Activated naive CD4-positive, alpha-beta T cell treated with anti-CD3 and anti-CD28 coated beads for 36 hours (primary cell): ENCODE data around the gene SNAI3. TPM values are rescaled to one million over a fixed set of nuclear protein-coding genes. Genes with fewer than 3 reads are reported as not detected.
A peak's percentile ranks its signal among the peaks of the same experiment; 100 is the strongest.

Experiments
- CTCF ChIA-PET: fragments of 350-600 bp; sonication (Branson Sonifier 250); formaldehyde crosslinking; loops from one replicate; lab custom pipeline; 2021; ENCODE audit warnings: antibody characterized with exemption; lab: Charles Lee
- DNase-seq: peaks from one replicate; pipeline ENCODE4 v3.0.0-alpha.2; 2020
- H3K27ac Mint-ChIP-seq: one replicate; pipeline ENCODE4 v1.8.0; 2021; ENCODE audit warnings: mild to moderate bottlenecking, mixed read lengths
- H3K27me3 Mint-ChIP-seq: one replicate; pipeline ENCODE4 v1.8.0; 2021; ENCODE audit warnings: low read depth, mixed read lengths
- H3K36me3 Mint-ChIP-seq: one replicate; pipeline ENCODE4 v1.8.0; 2021; ENCODE audit warnings: low read depth, mixed read lengths
- H3K4me1 Mint-ChIP-seq: one replicate; pipeline ENCODE4 v1.8.0; 2021; ENCODE audit warnings: low read depth, mixed read lengths
- H3K4me3 Mint-ChIP-seq: one replicate; pipeline ENCODE4 v1.8.0; 2021; ENCODE audit warnings: mild to moderate bottlenecking, moderate library complexity, mixed read lengths
- H3K9me3 Mint-ChIP-seq: one replicate; pipeline ENCODE4 v1.8.0; 2021; ENCODE audit warnings: mixed read lengths
- intact Hi-C: fragments of 100-400 bp; cut with micrococcal nuclease; formaldehyde crosslinking; loops from one replicate; pipeline ENCODE4 v1.15.1; 2023
- total RNA-seq, 2 experiments: library from RNA; stranded (reverse); gene quantifications; one replicate each; pipeline ENCODE4 v1.2.3, GENCODE V29; 2021

SNAI3 gene
- total RNA-seq, 2 experiments from 2014 or later, result 2.9 to 3.0 TPM

DNA sequence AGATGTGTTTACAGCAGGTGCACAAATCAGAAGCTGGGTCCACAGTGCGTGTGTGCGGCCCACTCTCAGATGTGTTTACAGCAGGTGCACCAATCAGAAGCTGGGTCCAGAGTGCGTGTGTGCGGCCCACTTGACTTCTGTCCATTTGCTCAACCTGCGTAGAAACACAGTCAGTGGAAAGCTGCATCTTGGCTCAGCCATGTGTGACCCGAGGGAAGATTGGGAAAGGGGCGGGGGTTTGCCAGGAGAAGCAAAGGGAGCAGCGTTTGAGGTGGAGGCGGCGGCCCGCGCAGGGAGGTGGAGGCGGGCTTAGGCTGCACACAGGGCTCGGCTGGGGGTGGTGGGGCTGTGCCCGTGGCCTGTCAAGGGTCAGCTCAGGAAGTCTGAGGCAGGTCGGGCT is 24.2 kb upstream of the SNAI3 start:
- H3K36me3 Mint-ChIP-seq, result peaks cover 4% of the 10 kb centered on the region
- DNase-seq, result no peak
- H3K4me1 Mint-ChIP-seq, result peaks cover 19% of the 10 kb centered on the region
- CTCF ChIA-PET, result interaction anchor here (1.1 kb wide), 1 partner anchor 27 kb away, joined by 3 read pairs; no protein-coding TSS in a partner anchor
- intact Hi-C loops, result no loop called here
- no peaks in the 10 kb centered on the region for H3K9me3 Mint-ChIP-seq
- no peak overlapping the region for H3K27ac Mint-ChIP-seq
- no peaks in the 10 kb centered on the region for H3K27me3 Mint-ChIP-seq
- H3K4me3 Mint-ChIP-seq, result no peak overlapping the region

DNA sequence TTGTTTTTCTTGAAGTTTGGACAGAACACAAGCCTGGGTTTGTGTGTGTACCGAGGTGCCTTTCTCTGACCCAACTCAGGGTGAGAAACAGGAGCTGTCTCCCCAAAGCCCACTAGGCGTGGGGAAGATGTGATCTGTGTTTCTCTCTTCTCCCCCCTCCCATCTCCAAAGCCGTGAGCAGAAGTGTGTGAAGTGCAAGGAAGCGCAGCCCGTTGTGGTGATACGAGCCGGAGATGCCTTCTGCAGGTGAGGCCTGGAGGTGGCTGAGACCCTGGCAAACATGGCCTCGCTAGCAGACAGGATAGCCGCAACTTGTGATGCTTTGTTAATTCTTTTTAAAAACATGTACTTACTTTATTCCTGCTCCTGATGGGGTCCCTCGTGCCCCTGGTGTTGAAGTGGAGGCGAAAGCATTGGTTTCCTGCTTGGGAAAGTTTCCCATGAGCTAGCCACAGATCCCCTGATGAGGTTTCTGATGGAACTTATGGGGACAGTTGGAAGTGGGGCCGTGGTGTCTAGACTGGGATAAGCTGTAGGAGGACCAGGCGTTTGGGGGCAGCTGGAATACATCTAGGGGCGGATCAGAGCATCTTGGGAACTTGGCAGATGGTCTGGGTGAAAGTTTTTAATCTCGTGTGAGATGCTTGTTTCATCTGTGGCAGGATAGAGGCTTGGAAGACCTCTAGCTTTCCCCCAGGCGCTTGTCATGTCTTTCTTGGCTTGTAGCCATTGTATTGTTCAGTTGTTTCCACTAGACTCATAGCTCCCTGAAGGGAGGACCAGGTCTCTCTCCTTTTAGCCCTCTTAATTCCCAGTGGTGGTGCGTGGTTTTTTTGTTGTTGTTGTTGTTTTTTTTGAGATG is 20.9 kb upstream of the SNAI3 start:
- H3K27ac Mint-ChIP-seq, result peak overlapping the region; percentile 77

DNA sequence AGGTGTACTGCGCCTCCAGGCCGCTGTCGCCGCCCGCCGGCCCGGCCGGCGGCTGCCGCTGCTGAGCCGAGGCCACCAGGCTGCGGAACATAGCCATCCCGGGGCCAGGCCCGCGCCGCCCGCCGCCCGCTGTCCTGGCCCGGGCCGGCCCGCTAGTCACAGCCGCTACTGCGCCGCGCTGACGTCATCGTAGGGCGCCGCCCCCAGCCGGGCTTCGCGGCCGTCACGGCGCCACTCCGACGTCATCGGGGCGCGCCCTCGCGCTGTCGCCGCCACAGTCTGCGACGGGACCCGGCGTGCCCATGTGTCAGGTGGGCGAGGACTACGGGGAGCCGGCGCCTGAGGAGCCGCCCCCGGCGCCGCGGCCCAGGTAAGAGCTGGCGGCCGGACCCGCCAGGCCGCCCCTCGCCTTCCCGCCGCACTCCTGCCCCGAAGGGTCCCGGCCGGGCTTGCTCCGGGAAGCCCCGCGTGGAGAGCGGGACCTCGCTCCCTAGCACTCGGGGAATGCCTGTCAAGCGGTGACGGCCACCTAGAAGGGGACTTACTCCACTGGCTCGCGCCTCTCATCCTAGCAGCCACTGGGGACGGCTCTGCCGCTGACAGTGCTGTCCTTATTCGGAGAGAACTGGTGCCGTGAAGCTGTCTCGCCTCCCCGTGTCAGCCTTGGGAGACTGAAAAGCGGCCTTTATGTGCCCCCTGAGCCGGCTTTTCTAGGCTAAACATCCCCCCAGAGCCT is 20.1 kb upstream of the SNAI3 start, which contains the start of the genes CTU2 and RNF166:
TSS of gene CTU2 (plus strand) at position 275 of the 736 bp plus-strand sequence. CDS start at position 303, 28 bp downstream.
TSS of gene RNF166 (minus strand) at position 180 of the 736 bp plus-strand sequence. CDS start at position 97, 83 bp downstream.
- DNase-seq, result peak; percentile 92
- Mint-ChIP-seq H3K27ac (peak within 1 kb of the TSS; percentile 77), H3K36me3 (peaks cover 12% of the 10 kb centered on the region), H3K4me3 (peak within 1 kb of the TSS; percentile 84), H3K27me3 (no peaks in the 10 kb centered on the region), H3K9me3 (no peaks in the 10 kb centered on the region), H3K4me1 (peaks cover 60% of the 10 kb centered on the region)
- intact Hi-C loops, result loop anchor here (1.0 to 10.0 kb wide), 5 partner anchors 43 to 388 kb away; partner anchors contain the start of genes ACSF3, CYBA, MVD and TRAPPC2L
- CTCF ChIA-PET, result interaction anchor here (0.7 to 1.2 kb wide), 4 partner anchors 12 to 104 kb away, joined by 3 to 5 read pairs (median 3); no protein-coding TSS in a partner anchor

More for the DNA sequence above, 20.9 kb upstream of the SNAI3 start:
- Mint-ChIP-seq H3K9me3 (no peaks in the 10 kb centered on the region), H3K27me3 (no peaks in the 10 kb centered on the region), H3K4me1 (peaks cover 52% of the 10 kb centered on the region), H3K4me3 (peak overlapping the region; percentile 82), H3K36me3 (peaks cover 12% of the 10 kb centered on the region)
- intact Hi-C loops, result loop anchor here (1.0 to 10.0 kb wide), 5 partner anchors 44 to 388 kb away; partner anchors contain the start of genes ACSF3, CYBA, MVD and TRAPPC2L
- DNase-seq, result no peak
- CTCF ChIA-PET, result interaction anchor here (0.7 to 1.2 kb wide), 3 partner anchors 12 to 104 kb away, joined by 3 read pairs; no protein-coding TSS in a partner anchor

DNA sequence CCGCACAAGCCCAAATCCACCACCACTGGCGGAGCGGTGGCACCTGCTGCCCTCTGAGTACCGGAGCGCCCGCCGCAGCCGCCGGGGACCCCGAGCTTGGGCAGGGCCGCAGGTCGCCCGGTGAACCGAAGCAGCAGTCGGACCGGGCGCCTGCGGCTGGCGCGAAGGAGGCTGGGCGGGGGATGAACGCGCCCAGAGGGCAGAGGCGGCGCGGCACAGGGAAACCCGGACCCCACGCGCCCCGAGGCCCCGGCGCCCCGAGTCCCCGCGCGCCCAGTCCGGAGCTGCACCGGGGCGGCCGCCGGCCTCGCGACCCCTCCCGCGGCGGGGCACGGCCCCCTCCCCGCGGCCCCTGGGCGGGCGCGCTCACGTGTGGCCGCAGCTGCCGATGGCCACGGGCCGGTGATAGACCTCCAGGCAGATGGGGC is 19.5 kb upstream of the SNAI3 start:
- DNase-seq, result peak; percentile 25
- Mint-ChIP-seq H3K27ac (peak overlapping the region; percentile 74), H3K4me1 (peaks cover 59% of the 10 kb centered on the region)

DNA sequence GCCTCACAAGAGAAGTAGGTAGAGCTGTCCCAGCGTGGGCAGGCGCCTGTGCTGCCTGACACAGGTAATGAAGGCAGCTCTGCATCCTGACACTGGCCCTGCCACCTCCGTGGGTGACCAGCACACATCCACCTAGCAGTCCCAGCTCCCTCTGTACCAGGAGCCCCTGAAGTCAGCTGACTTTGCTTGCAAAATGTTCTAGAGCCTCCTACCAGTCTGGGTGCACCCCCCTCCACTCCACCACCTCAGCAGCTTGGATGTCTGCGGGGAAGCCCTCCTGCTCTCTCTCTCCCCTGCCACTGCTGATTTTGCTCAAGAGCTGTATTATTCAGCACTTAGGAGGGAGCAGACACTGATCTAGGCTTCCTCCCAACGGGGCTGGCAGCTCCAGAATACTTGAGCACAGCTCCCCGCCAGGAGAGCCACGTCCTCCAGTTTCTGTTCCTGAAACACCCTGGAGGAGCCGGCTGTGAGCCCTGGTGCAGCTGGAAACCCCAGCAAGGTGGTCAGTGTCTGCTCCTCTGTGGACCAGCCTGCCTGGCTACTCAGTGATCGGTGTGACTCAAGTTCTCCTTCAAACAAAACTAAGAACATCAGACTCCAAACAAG is 18.9 kb upstream of the SNAI3 start:
- peaks cover 63% of the 10 kb centered on the region for H3K4me1 Mint-ChIP-seq
- intact Hi-C loops, result loop anchor here (1.0 to 10.0 kb wide), 2 partner anchors 135 to 390 kb away; partner anchors contain the start of genes ACSF3 and ZC3H18
- CTCF ChIA-PET, result interaction anchor here (0.8 to 1.3 kb wide), 5 partner anchors 13 to 153 kb away, joined by 3 to 6 read pairs (median 5); no protein-coding TSS in a partner anchor
- DNase-seq, result peak; percentile 64
- no peaks in the 10 kb centered on the region for H3K27me3 Mint-ChIP-seq
- H3K9me3 Mint-ChIP-seq, result no peaks in the 10 kb centered on the region
- H3K4me3 Mint-ChIP-seq, result peak overlapping the region; percentile 84
- peaks cover 15% of the 10 kb centered on the region for H3K36me3 Mint-ChIP-seq
- H3K27ac Mint-ChIP-seq, result peak overlapping the region; percentile 74

More for the DNA sequence above, 19.5 kb upstream of the SNAI3 start:
- CTCF ChIA-PET, result interaction anchor here (1.0 to 1.3 kb wide), 3 partner anchors 24 to 152 kb away, joined by 5 to 6 read pairs (median 5); no protein-coding TSS in a partner anchor
- intact Hi-C loops, result loop anchor here (1.0 to 10.0 kb wide), 6 partner anchors 43 to 389 kb away; partner anchors contain the start of genes ACSF3, CYBA, MVD and TRAPPC2L
- Mint-ChIP-seq H3K9me3 (no peaks in the 10 kb centered on the region), H3K27me3 (no peaks in the 10 kb centered on the region), H3K36me3 (peaks cover 15% of the 10 kb centered on the region), H3K4me3 (peak overlapping the region; percentile 84)

DNA sequence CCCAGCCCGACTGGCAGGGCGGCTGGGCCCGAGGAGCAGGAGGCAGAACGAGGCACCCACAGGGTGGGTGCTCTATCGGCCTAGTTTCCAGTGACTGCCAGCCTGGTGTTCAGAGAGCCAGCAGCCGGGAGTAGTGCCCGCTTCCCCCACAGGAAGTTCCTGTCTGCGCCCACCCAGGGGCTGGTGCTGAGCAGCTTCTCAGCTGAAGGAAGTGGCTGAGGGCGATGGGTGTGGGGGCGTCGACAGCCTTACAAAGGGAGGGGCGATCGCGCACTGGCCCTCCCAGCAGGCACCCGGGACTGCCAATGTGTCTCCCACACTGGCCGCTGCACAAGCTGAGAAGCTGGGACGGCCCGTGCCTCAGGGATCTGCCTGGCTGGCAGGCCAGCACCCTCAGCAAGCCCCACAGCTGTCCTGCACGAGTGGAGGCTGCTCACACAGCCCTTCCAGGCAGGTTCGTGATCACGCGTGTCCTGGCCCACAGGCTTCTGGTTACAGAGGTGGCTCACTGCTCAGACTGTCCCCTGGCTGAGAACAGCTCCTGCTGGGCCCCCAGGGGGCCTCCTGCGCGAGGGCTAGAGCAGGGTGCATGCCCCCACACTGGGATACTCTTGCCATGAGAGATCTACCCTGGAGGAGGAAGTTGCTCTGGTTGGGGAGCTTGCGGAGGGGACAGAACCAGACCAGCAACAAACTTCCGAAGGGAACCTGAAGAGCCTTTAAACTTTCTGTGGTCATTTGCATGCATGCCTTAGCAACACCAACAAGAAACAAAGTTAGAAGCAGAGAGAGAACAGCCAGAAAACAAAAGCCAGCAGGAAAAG is 17.4 kb upstream of the SNAI3 start:
- peak overlapping the region; percentile 98 for H3K27ac Mint-ChIP-seq
- H3K4me3 Mint-ChIP-seq, result peak overlapping the region; percentile 84
- DNase-seq, result peak; percentile 73
- H3K36me3 Mint-ChIP-seq, result peaks cover 19% of the 10 kb centered on the region
- no peaks in the 10 kb centered on the region for H3K27me3 Mint-ChIP-seq
- intact Hi-C loops, result loop anchor here (5.0 to 10.0 kb wide), 3 partner anchors 66 to 391 kb away; partner anchors contain the start of genes ACSF3, CDT1 and IL17C
- peaks cover 75% of the 10 kb centered on the region for H3K4me1 Mint-ChIP-seq
- CTCF ChIA-PET, result interaction anchor here (0.7 to 2.0 kb wide), 2 partner anchors 23 to 108 kb away, joined by 3 to 10 read pairs; partner anchors contain the start of gene APRT
- H3K9me3 Mint-ChIP-seq, result no peaks in the 10 kb centered on the region

DNA sequence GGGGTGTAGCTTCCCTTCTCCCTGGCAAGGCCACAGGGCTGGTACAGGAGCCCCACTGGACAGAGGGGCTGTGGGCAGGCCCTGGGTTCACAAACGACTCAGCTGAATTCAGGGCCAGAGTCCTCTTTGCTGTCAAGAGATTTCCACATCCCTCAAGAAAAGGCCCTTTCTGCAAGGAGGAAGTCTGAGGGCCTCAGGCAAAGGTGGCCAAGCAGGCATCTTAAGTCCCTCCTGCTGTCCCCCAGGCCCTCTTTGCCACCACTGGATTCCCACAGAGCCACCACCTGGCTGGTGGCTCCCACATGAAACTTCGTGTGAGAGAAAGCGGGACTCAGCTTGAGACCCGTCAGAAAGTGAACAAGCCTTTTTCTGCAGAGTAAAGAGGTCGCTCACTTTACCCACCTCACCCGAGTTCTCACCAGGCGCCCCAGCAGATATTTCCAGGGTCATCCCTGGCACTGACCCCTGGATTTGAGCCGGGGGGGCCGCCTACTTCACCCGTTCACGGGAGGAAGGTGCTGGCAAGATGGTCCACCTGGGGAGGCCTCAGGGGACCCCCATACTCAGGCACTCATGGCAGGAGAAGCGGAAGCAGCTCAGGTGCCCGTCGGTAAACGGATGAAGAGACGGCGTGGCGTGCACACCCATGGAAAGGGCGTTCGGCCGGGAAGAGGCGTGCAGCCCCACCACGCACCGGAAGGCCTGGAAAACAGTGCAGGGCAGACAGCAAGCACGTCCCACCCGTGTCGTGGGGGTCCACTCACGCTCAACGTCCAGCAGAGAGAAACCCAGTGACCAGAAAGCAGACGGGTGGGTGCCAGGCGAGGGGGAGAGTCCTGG is 16.3 kb upstream of the SNAI3 start:
- CTCF ChIA-PET, result interaction anchor here (0.6 to 2.0 kb wide), 4 partner anchors 18 to 100 kb away, joined by 3 to 10 read pairs (median 6); no protein-coding TSS in a partner anchor
- peaks cover 78% of the 10 kb centered on the region for H3K4me1 Mint-ChIP-seq
- peak overlapping the region; percentile 84 for H3K4me3 Mint-ChIP-seq
- intact Hi-C loops, result loop anchor here (5.0 to 10.0 kb wide), 3 partner anchors 65 to 392 kb away; partner anchors contain the start of genes ACSF3, CDT1 and IL17C
- peak overlapping the region; percentile 98 for H3K27ac Mint-ChIP-seq
- peaks cover 27% of the 10 kb centered on the region for H3K36me3 Mint-ChIP-seq
- DNase-seq, result peak; percentile 49
- H3K9me3 Mint-ChIP-seq, result no peaks in the 10 kb centered on the region
- H3K27me3 Mint-ChIP-seq, result no peaks in the 10 kb centered on the region

DNA sequence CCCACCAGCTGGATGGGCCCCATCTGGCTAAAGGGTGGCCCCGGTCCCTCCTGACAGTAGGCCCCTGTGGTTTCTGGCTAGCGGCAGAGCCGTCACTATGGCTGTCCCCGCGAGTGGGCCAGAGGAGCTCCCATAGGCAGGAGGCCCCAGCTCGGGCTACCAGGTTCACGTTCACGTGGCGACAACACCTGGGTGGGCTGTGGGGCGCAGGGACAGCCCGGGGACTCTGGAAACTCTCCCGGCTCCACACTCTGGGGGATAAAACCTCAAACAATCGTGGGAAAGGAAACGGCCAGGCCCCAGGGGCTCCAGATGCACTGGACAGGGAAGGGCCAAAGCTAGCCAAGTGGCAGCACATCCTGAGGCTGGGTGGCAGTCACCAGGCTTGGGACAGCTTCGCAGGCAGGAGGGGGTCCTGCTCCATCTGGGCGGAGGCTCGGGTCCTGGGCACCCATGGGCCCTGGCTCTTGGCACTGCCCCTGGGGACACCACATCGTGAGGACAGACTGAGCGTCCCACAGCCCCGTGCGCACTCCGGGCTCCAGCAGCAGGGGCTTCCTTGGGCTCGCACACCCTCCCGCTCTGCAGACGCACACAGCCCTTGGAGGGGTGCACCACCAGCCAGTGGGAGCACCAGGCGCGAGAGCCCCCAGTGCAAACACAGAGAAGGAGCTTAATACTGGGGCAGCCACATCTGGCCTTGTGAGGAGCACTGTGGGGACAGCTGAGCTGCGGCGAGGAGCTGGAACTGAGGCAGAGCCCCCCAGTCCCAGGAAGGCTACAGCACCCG is 15.5 kb upstream of the SNAI3 start:
- DNase-seq, result peak; percentile 26
- intact Hi-C loops, result loop anchor here (1.0 to 10.0 kb wide), 9 partner anchors 15 to 393 kb away; partner anchors contain the start of genes ACSF3, CDT1, CYBA and IL17C
- H3K9me3 Mint-ChIP-seq, result no peaks in the 10 kb centered on the region
- CTCF ChIA-PET, result interaction anchor here (0.6 to 1.7 kb wide), 3 partner anchors 17 to 101 kb away, joined by 3 to 7 read pairs (median 5); no protein-coding TSS in a partner anchor
- peak overlapping the region; percentile 98 for H3K27ac Mint-ChIP-seq
- H3K4me3 Mint-ChIP-seq, result peak overlapping the region; percentile 84
- no peaks in the 10 kb centered on the region for H3K27me3 Mint-ChIP-seq
- peaks cover 71% of the 10 kb centered on the region for H3K4me1 Mint-ChIP-seq
- H3K36me3 Mint-ChIP-seq, result peaks cover 26% of the 10 kb centered on the region
